Measurements from ENCODE around the gene KNOP1. TPM values are rescaled to one million over a fixed set of nuclear protein-coding genes. Genes with fewer than 3 reads are reported as not detected.

Gene KNOP1
- total RNA-seq, 4 donors from 2014 or later = 5.7 to 19.4 (median 13.8) TPM

DNA sequence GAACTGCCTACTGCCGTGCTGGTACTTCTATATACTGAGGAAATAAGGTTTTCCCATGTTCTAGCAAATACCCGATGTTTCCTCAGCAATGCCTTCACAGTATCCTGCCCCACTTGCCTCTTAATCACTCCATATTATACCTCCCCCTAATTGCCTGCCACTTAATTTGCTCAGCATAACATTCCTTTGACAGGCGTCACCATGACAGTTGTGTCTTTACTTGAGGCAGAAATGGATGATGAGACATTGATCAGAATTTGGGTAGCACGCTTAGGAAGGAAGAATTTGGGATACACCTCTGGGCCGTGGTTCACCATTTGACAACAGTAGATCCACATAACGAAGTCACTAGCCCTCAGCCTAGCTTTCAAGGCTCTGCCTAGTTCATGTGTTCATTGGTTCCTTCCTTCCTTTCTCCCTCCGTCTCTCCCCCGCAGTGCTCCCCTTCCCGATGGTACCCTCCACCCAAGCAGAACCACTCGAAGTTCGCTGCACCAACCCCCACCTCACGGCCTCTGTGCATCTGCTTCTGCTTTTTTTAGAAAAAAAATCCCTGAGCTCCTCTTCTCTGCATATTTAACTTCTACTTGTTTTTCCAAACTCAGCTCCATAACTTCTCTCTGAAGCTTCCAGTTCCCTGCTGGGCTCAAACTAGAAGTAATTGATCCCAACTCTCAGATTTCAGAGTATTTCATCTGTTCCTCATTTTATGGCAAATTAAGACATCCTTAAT, 19.4 kb upstream of the KNOP1 start:
- TF ChIP-seq CTCF (IDR thresholded peaks at IDR 0.05; ENCODE audit: low read depth) = no peak

DNA sequence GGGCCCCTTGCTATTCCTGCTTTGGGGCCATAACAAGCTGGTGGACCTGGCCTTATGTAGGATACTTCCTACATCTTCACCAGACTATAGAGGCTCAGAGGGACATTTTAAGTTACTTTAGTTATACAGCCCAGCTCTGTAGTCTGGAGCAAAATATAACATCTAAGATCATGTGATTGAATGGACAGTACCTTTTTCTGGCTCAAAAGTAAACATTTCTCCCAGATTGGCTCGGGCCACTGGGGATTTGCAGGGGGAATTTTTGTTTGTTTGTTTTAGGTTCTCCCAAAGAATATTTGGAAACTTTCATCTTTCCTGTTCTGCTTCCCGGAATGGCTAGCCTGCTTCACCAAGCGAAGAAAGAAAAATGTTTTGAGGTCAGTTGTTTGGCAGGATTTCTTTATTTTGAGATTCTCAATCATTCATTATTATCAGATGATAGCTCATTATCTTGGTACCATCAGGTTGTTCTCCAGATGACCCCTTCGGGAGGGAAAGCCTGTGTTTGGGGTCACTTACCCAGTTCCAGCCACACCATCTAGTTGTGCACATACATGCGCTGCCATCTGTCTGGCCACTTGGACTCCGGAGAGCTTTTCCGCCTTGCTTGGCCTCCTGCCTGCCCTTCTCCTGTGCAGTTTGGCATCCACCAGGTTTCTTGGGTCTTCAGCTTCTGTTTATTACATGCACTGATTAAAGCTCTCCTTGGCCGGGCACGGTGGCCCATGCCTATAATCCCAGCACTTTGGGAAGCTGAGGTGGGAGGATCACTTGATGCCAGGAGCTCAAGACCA, 17.2 kb upstream of the KNOP1 start:
- TF ChIP-seq CTCF (IDR thresholded peaks at IDR 0.05; ENCODE audit: low read depth) = no peak

DNA sequence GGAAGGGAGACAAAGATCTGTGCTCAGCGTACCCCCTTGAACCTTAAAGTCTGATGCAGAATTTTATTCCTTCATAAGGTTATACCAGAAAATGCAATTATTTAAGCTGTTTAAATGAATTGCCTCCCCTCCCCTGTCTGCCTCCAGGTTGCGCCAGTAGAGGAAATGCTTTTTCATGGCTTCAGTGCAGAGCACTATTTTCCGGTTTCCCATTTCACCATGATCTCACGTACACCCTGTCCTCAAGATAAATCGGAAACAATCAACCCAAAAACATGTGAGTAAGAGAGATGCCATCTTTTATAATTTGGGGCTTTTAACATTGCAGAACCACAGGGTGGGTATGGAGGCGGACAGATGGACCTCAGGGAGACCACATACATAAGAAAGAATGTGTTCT, 15.5 kb upstream of the KNOP1 start:
- no peak for TF ChIP-seq CTCF (IDR thresholded peaks at IDR 0.05; ENCODE audit: low read depth)

GRCh38 chr16:19728636-19728965, 10.6 kb upstream of the KNOP1 start:
- no peak for TF ChIP-seq CTCF (IDR thresholded peaks at IDR 0.05; ENCODE audit: low read depth)

GRCh38 chr16:19722981-19723380, 5.0 kb upstream of the KNOP1 start:
- no peak for TF ChIP-seq CTCF (IDR thresholded peaks at IDR 0.05; ENCODE audit: low read depth)

DNA sequence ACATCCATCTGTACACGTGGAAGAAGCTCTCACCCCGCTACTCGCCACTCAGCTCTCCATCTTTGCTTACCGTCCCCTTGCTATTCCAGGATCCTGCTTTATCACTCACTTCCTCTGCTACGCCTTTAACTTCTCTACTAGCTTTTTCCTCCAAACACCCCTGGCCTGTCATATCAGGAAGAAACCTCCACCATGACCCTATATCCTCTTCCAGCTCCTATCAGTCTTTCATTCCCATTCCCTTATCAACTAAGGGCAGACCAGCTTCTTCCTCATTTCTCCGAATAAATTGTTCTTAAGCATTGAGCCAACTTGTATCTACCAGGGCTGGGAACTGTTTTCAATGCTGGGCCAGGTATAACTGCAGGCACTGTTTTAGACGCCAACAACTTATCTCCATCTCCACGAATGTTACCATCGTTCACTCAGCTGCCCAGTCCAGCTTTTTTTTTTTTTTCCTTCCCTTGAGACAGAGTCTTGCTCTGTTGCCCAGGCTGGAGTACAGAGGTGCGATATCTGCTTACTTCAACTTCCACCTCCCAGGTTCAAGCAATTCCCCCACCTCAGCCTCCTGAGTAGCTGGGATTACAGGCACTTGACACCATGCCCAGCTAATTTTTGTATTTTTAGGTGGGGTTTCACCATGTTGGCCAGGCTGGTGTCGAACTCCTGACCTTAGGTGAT, 4.4 kb upstream of the KNOP1 start:
- TF ChIP-seq CTCF (IDR thresholded peaks at IDR 0.05; ENCODE audit: low read depth) = no peak

- TF ChIP-seq CTCF (IDR thresholded peaks at IDR 0.05; ENCODE audit: low read depth) = no peak
Observed at GRCh38 chr16:19718624-19718965, 568 bp upstream of the KNOP1 start.
